Stimulated activated CD4-positive, alpha-beta T cell treated with anti-CD3 and anti-CD28 coated beads, Interleukin-15, amount 100 ng/mL, for 48 hours (primary cell): ENCODE measurements around the gene CCDC34.

Experiments
- DNase-seq, 2 donors: peaks; one replicate each; pipeline ENCODE4 v3.0.0-alpha.2; 2020; ENCODE audit warnings: low read depth in 2 of 2

CCDC34 gene

GRCh38 chr11:27362749-27363575 is at the start of gene CCDC34:
CCDC34 (minus strand) TSS chr11:27363215; CDS start chr11:27363194, 21 bp downstream.
- DNase-seq: peak; percentile 76 to 86

GRCh38 chr11:27412192-27412691 is 49.2 kb upstream of the CCDC34 start:
- no peak for DNase-seq

- DNase-seq: no peak
Observed at GRCh38 chr11:27411328-27411727, 48.3 kb upstream of the CCDC34 start.

- DNase-seq: no peak
Observed at GRCh38 chr11:27410272-27410671, 47.3 kb upstream of the CCDC34 start.

GRCh38 chr11:27409742-27410141 is 46.7 kb upstream of the CCDC34 start:
- DNase-seq: no peak

GRCh38 chr11:27409049-27409448 is 46.0 kb upstream of the CCDC34 start:
- no peak for DNase-seq

- DNase-seq: no peak
Observed at GRCh38 chr11:27408246-27408800, 45.3 kb upstream of the CCDC34 start.

GRCh38 chr11:27406498-27407354 is 43.7 kb upstream of the CCDC34 start:
- no peak for DNase-seq

- no peak for DNase-seq
Observed at GRCh38 chr11:27405134-27405533, 42.1 kb upstream of the CCDC34 start.

- no peak for DNase-seq
Observed at GRCh38 chr11:27404427-27404826, 41.4 kb upstream of the CCDC34 start.

GRCh38 chr11:27403195-27403594 is 40.2 kb upstream of the CCDC34 start:
- no peak for DNase-seq

- DNase-seq: no peak
Observed at GRCh38 chr11:27402450-27402849, 39.4 kb upstream of the CCDC34 start.

GRCh38 chr11:27401833-27402316 is 38.9 kb upstream of the CCDC34 start:
- DNase-seq: no peak

GRCh38 chr11:27401280-27401832 is 38.3 kb upstream of the CCDC34 start:
- no peak for DNase-seq

- DNase-seq: no peak
Observed at GRCh38 chr11:27398400-27398770, 35.4 kb upstream of the CCDC34 start.

GRCh38 chr11:27397624-27398399 is 34.8 kb upstream of the CCDC34 start:
- no peak for DNase-seq

GRCh38 chr11:27396259-27396839 is 33.3 kb upstream of the CCDC34 start:
- no peak for DNase-seq

- no peak for DNase-seq
Observed at GRCh38 chr11:27395556-27396258, 32.7 kb upstream of the CCDC34 start.

GRCh38 chr11:27394781-27395228 is 31.8 kb upstream of the CCDC34 start:
- DNase-seq: no peak
